Neural progenitor cell (in vitro differentiated cells): ENCODE results near the gene UGT1A3.

Experiments
- EZH2 ChIP-seq: fragments of 200-600 bp; sonication (generic); IDR thresholded peaks from 2 replicates; pipeline ENCODE4 v1.6.1; 2017; ENCODE audit warnings: antibody characterized with exemption, mild to moderate bottlenecking, moderate library complexity
- TF ChIP-seq, protein P1 (sequence below): fragments of 200-600 bp; sonication (generic); IDR thresholded peaks from 2 replicates; pipeline ENCODE4 v1.5.1; 2017; ENCODE audit warnings: antibody characterized with exemption, mild to moderate bottlenecking

- TF ChIP-seq, protein P1, sequence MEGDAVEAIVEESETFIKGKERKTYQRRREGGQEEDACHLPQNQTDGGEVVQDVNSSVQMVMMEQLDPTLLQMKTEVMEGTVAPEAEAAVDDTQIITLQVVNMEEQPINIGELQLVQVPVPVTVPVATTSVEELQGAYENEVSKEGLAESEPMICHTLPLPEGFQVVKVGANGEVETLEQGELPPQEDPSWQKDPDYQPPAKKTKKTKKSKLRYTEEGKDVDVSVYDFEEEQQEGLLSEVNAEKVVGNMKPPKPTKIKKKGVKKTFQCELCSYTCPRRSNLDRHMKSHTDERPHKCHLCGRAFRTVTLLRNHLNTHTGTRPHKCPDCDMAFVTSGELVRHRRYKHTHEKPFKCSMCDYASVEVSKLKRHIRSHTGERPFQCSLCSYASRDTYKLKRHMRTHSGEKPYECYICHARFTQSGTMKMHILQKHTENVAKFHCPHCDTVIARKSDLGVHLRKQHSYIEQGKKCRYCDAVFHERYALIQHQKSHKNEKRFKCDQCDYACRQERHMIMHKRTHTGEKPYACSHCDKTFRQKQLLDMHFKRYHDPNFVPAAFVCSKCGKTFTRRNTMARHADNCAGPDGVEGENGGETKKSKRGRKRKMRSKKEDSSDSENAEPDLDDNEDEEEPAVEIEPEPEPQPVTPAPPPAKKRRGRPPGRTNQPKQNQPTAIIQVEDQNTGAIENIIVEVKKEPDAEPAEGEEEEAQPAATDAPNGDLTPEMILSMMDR = no peak
- no peak for TF ChIP-seq EZH2
Observed at GRCh38 chr2:233802132-233802815, 73.4 kb downstream of the UGT1A3 start.
